Stimulated activated CD4-positive, alpha-beta T cell treated with anti-CD3 and anti-CD28 coated beads, Interleukin-2, amount 100 ng/mL, for 24 hours (primary cell): ENCODE results near the gene CBLB.

ENCODE experiments used
- DNase-seq, 2 donors: peaks; one replicate each; pipeline ENCODE4 v3.0.0-alpha.2; 2020

CBLB gene

DNA sequence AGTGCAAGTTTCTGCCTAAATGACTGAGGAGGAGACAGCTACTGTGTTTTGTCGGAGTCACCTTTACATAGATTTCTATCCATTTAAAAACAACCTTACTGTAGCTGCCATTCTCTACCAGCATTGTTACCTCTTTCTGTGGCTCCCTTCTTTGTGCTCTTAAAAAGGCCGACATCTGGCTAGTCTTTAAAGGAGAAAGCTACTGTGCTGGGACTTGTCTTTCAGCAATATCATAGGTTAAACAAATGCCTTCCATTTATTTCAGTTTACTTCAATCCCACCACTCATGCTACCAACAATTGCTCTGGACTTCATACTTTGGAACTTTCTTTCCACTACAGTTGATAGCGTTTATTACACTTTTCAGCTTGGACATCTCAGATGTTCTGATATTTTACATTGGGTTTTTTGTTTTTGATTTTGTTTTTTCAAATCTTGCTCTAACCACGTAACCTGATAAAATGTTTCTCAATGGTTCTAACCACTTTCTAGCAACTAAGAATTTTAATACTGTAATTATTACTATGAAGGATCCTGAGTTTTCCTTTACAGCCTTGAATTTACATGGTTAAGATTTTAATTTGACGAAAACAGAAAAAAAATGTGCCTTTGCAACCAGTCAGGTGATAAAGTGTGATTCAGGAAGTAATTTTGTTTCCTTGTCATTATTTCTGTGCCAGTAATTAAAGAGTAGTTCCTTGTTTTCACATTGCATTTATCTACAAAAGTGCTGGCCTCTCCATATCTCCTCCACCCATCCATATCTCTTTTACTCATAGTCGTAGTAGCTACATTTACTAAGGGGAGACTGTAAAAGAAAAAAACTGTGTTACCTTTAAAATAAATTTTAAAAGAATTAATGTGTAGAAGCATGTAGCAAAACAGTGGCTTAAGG lies 1.3 kb upstream of the CBLB start:
- DNase-seq = no peak

GRCh38 chr3:105869531-105869833 lies 670 bp upstream of the CBLB start:
- DNase-seq = no peak

GRCh38 chr3:105868431-105868741 lies 426 bp downstream of the CBLB start:
- peak; percentile 35 to 41 for DNase-seq

GRCh38 chr3:105867712-105868430 lies 941 bp downstream of the CBLB start:
- no peak for DNase-seq

DNA sequence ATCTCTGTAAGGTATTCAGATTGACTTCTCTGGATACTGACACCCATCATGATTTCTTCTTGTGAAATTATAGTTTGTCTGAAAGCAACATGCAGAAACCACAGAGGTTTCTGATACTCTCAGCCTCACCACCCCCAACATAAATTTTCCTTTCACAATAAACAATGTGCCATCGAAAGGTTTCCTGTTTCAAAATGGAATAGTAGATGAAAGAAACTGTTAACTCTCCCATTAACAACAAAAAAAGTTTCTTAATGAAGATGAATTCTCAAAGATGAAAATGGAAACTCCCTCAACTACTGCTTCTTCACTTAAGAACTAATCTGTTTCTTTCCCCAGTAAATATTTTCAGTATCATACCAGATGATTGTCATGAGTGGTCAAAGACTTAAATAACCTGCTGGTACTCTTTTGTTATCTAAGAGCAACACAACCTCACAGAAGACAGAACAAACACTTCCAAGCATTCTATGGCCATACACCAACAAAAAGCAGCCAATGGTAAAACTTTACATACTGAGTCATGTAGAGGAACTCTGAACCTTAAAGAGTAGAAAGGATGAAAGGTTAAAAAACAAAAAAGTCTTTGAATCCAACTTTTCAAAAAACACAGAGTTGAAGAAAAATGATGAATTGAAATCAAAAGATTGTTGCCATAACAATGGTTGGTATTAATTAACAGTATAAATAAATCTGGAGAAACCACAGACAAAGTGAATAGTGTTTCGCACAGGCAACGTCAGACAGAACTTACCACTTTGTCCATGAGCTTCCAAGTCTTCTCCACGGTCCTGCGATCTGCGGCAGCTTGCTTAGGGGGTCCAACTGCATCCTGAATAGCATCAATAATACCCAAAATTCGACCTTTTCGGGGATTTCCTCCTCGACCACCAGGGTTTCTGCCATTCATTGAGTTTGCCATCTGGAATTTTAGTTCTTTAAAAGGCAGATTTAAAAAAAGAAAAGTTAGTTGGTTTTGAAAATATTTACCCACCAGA lies 1.9 kb downstream of the CBLB start:
- DNase-seq = no peak

GRCh38 chr3:105865867-105866350 lies 2.9 kb downstream of the CBLB start:
- DNase-seq = no peak

- DNase-seq = no peak
These were observed 3.7 kb downstream of the CBLB start for GRCh38 chr3:105865016-105865623.

- DNase-seq = no peak
These were observed 4.6 kb downstream of the CBLB start for GRCh38 chr3:105864212-105864611.

GRCh38 chr3:105863608-105864007 lies 5.2 kb downstream of the CBLB start:
- no peak for DNase-seq

- no peak for DNase-seq
These were observed 6.6 kb downstream of the CBLB start for GRCh38 chr3:105862217-105862616.

- DNase-seq = no peak
These were observed 8.2 kb downstream of the CBLB start for GRCh38 chr3:105860641-105861040.

- DNase-seq = no peak
These were observed 10.8 kb downstream of the CBLB start for GRCh38 chr3:105858017-105858416.

DNA sequence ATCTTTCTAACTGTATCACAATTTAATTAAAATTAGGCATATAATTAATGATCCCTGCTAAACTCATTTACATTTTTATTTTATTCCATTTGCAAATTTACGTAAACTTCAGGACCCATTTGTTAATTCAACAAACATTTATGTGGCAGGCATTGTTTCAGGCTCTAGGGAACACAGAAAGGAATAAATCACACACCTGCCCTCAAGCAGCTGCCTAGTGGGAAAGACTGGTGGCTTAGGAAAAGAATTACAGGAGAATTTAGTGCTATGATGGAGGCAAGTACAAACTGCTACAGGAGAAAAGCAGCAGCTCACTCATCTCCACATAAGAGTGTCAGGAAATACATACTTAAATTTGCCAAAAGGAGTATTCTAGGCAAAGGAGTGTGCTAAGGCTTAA lies 11.2 kb downstream of the CBLB start:
- no peak for DNase-seq

GRCh38 chr3:105856605-105857004 lies 12.2 kb downstream of the CBLB start:
- no peak for DNase-seq

DNA sequence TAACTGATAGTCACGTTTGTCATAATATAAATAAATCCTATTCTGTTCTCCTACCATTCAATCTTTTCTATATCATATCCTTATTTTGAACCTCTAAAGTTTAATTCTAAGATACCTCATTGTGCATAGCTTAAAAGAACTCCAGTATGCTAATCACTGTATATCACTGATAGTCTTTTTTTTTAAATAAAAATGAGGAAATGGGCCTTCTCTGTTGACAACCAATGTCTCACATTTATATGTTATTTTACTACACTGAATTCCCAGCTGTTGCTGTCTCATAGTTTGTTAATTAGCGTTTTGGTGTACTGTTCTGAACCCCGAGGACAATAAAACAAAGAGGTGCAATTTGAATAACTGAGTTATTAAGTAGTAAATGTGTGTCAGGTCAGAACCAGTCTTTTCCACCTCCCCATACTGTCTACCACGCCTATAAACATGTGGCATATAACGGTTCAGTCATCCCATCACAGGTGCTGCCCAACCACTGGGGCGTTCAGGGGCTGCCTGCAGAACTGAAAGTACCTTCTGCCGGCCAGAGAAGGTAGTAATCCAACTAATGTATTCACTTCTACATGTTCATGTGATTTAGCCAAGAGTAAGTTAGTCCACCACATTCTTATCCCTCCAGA lies 14.9 kb downstream of the CBLB start:
- DNase-seq = no peak

GRCh38 chr3:105851582-105851981 lies 17.2 kb downstream of the CBLB start:
- no peak for DNase-seq

DNA sequence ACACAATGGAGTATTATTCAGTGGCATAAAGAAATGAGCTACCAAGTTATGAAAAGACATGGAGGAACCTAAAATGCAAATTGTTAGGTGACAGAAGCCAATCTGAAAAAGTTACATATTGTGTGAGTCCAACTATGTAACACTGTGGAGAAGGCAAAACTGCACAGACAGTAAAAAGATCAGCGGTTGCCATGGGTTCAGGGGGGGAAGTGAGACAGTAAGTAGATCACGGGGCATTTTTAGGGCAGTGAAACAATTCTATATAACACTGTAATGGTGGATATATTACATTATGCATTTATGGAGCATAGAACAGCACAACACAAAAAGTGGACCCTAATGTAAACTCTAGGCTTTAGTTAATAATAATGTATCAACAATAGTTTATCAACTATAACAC lies 17.6 kb downstream of the CBLB start:
- DNase-seq = no peak

GRCh38 chr3:105850593-105850992 lies 18.2 kb downstream of the CBLB start:
- no peak for DNase-seq

DNA sequence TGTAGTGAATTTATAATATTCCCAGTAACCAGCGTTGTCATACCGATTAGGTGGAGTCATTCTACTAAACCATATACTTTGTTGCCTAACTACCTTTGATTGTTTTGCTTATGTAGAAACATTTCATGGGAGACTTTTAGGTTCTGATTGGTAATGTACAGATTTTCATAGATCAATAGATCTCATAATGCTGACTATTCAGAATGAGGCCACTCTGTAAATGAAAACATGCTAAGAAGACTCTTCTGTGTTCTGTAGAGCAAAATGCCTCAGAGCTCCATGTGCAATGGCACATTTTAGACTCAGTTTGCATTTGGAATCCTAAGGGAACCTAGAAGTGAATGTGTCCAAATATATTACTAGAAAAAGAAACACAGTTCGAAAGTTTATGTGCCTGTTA lies 20.0 kb downstream of the CBLB start:
- no peak for DNase-seq

GRCh38 chr3:105847865-105848264 lies 20.9 kb downstream of the CBLB start:
- DNase-seq = no peak

GRCh38 chr3:105847452-105847851 lies 21.4 kb downstream of the CBLB start:
- no peak for DNase-seq

DNA sequence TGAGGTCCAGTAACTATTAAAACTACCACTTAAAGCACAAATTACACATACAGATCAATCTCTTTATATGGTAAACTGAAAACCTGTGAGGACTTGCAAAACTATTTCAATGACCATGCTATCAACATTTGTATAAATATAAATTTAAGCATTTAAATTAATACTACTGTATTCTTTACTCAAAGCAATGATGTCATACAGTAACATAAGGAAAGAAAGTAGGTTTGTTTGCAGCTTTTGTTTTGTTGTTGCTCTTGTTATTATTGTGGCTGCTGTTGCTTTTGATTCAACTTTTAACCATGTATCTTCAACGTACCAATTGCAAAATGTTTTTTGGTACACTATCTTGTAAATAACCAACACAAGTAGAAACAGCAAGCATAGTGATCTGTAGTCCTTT lies 22.0 kb downstream of the CBLB start:
- DNase-seq = no peak
